A549 treated with Hydrocortisone at 1 μM for 4 hours (cell line): Measurements from ENCODE around the gene GPRIN3. TPM values are rescaled to one million over a fixed set of nuclear protein-coding genes. Genes with fewer than 3 reads are reported as not detected.

ENCODE experiments used
- total RNA-seq: library from RNA; stranded (reverse); fragments of 200-300 nt; extraction: Qiagen RNA extraction; gene quantifications from 5 replicates; pipeline ENCODE4 v1.2.3, GENCODE V29; 2022

The GPRIN3 gene
- total RNA-seq = 1.2 to 2.5 TPM (median 2.2 TPM) in 5 replicates

DNA sequence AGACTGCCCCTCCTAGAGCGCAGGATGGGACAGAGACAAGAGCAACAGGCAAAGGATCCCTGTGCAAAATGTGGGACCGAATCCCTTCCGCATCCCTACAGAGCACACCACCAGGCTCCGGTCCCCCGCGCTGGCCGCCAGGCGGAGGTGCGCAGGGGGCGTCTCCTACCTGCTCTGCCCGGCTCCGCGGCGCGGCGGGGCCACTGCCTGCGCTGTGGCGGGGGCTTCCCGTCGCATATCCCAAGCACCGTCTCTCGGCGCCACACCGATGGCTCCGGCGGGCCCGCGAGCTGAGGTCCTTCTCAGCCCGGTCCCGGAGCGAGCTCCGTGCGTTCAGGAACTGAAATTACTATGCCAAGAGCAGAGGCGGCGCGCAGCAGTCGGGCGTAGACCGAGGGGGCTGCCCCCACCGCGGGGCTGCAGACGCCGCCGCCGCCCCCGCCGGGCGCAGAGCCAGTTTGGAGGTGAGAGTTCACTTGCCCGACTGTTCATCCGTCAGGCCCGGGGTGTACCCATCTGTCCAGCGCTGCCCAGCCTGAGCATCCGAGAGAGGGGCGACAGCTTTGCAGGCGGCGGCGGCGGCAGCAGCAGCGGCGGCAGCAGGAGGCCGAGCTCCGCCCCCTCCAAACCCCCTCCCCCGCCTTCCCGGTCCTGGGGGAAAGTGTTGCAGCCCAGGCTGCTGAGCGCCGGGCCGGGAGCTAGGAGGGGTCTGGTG lies at the start of gene GPRIN3:
Gene GPRIN3 (minus strand): TSS at position 355 of the 715 bp plus-strand sequence. CDS start 57,690 bp downstream, outside the sequence.

Other genes with a start within 250 kb of the GPRIN3 start
- gene TIGD2, start 196.3 kb downstream of the GPRIN3 start, total RNA-seq = 4.6 to 8.6 TPM (median 5.7 TPM) in 5 replicates